NCI-H1694 treated with DMSO at 0.1 percent for 48 hours (cell line): ENCODE results near the gene CCDC61.

Source experiments
- DNase-seq: peaks from one replicate; lab custom pipeline; 2025; lab: John Stamatoyannopoulos, UW

CCDC61 gene

GRCh38 chr19:45973553-45974338 is 21.5 kb upstream of the CCDC61 start, which contains the start of gene NOVA2:
NOVA2 (minus strand) TSS chr19:45973865; CDS start chr19:45973351, 514 bp downstream.
- DNase-seq = peak; percentile 54

- DNase-seq = no peak
Observed at GRCh38 chr19:45975306-45976070, 19.8 kb upstream of the CCDC61 start.

- DNase-seq = peak; percentile 29
Observed at GRCh38 chr19:45976178-45976577, 19.1 kb upstream of the CCDC61 start.

GRCh38 chr19:45978156-45978555 is 17.1 kb upstream of the CCDC61 start:
- no peak for DNase-seq

- no peak for DNase-seq
Observed at GRCh38 chr19:45981350-45981749, 13.9 kb upstream of the CCDC61 start.

- no peak for DNase-seq
Observed at GRCh38 chr19:45985321-45985720, 9.9 kb upstream of the CCDC61 start.

- no peak for DNase-seq
Observed at GRCh38 chr19:45990113-45990728, 5.0 kb upstream of the CCDC61 start.

- no peak for DNase-seq
Observed at GRCh38 chr19:45994456-45994997, 740 bp upstream of the CCDC61 start.

- DNase-seq = no peak
Observed at GRCh38 chr19:45995715-45996385, 583 bp downstream of the CCDC61 start.

- DNase-seq = no peak
Observed at GRCh38 chr19:45996933-45997332, 1.7 kb downstream of the CCDC61 start.

GRCh38 chr19:45998834-45999233 is 3.6 kb downstream of the CCDC61 start:
- DNase-seq = no peak

GRCh38 chr19:45999653-46000121 is 4.4 kb downstream of the CCDC61 start:
- no peak for DNase-seq

GRCh38 chr19:46000491-46001246 is 5.4 kb downstream of the CCDC61 start:
- no peak for DNase-seq

- no peak for DNase-seq
Observed at GRCh38 chr19:46002678-46003275, 7.5 kb downstream of the CCDC61 start.

GRCh38 chr19:46006411-46006810 is 11.1 kb downstream of the CCDC61 start:
- DNase-seq = no peak

- peak; percentile 59 for DNase-seq
Observed at GRCh38 chr19:46009530-46010510, 14.6 kb downstream of the CCDC61 start.

- no peak for DNase-seq
Observed at GRCh38 chr19:46014534-46014933, 19.3 kb downstream of the CCDC61 start.

GRCh38 chr19:46014941-46015686 is 19.8 kb downstream of the CCDC61 start:
- DNase-seq = no peak
